ENCODE data around the gene IGSF21. TPM values are rescaled to one million over a fixed set of nuclear protein-coding genes. Genes with fewer than 3 reads are reported as not detected.

IGSF21 gene
- polyA plus RNA-seq, 3 donors = not detected

DNA sequence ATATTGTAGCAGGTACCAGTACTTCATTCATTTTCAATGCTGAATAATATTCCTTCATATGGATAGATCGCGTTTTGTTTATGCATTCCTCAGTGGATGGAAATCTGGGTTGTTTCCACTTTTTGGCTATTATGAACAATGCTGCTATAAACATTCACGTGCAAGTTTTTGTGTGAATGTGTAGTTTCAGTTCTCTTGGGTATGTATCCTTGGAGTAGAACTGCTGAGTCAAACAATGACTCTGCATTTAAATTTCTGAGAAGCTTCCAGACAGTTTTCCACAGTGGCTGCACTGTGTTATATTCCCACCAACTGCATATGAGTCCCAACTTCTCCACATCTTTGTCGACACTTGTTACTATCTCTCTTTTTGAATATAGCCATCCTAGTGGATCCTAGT, 235.1 kb downstream of the IGSF21 start:
- no peaks in the 10 kb centered on the region for H3K36me3 Mint-ChIP-seq
- H3K27ac Mint-ChIP-seq = no peak overlapping the region
- H2AFZ ChIP-seq (ENCODE audit: insufficient read depth, low read depth, low read length, poor library complexity, severe bottlenecking) = no peak overlapping the region
- intact Hi-C loops (cut with micrococcal nuclease) = no loop called here
- H3K9me3 Mint-ChIP-seq = peaks cover 0 to 4% (median 0%) of the 10 kb centered on the region in 7 donors
- H3K9me3 ChIP-seq (replicated peaks in 1 of 2; ENCODE audit: control insufficient read depth in 1 of 2, insufficient read depth in 1 of 2, low read length in 2 of 2) = no peaks in the 10 kb centered on the region
- H3K4me1 Mint-ChIP-seq = no peaks in the 10 kb centered on the region
- TF ChIP-seq, protein P1, sequence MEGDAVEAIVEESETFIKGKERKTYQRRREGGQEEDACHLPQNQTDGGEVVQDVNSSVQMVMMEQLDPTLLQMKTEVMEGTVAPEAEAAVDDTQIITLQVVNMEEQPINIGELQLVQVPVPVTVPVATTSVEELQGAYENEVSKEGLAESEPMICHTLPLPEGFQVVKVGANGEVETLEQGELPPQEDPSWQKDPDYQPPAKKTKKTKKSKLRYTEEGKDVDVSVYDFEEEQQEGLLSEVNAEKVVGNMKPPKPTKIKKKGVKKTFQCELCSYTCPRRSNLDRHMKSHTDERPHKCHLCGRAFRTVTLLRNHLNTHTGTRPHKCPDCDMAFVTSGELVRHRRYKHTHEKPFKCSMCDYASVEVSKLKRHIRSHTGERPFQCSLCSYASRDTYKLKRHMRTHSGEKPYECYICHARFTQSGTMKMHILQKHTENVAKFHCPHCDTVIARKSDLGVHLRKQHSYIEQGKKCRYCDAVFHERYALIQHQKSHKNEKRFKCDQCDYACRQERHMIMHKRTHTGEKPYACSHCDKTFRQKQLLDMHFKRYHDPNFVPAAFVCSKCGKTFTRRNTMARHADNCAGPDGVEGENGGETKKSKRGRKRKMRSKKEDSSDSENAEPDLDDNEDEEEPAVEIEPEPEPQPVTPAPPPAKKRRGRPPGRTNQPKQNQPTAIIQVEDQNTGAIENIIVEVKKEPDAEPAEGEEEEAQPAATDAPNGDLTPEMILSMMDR (IDR thresholded peaks at IDR 0.05) = no peak
- no peaks in the 10 kb centered on the region for H3K4me1 ChIP-seq (ENCODE audit: control insufficient read depth in 1 of 2, insufficient read depth in 2 of 2, low read length in 2 of 2)
- WGBS (ENCODE audit: insufficient coverage) = no CpG with 5 or more reads among the region's 4 CpGs
- H3K4me2 ChIP-seq (replicated peaks; ENCODE audit: extremely low read depth, low read length, poor library complexity, severe bottlenecking) = no peak overlapping the region
- H3K27ac ChIP-seq (ENCODE audit: low read depth in 1 of 2, low read length in 2 of 2) = no peak overlapping the region
- H3K79me2 ChIP-seq (ENCODE audit: insufficient read depth, low read length) = no peaks in the 10 kb centered on the region
- no peaks in the 10 kb centered on the region for H4K20me1 ChIP-seq (ENCODE audit: insufficient read depth, low read length)
- H3K4me3 ChIP-seq (replicated peaks in 1 of 3; ENCODE audit: low read depth in 2 of 3, low read length in 3 of 3) = no peak overlapping the region
- H3K9ac ChIP-seq (ENCODE audit: insufficient read depth, low read length, poor library complexity, severe bottlenecking) = no peak overlapping the region
- H3K27me3 ChIP-seq (ENCODE audit: control insufficient read depth in 2 of 2, insufficient read depth in 2 of 2, low read length in 2 of 2) = no peaks in the 10 kb centered on the region
- H3K27me3 Mint-ChIP-seq (ENCODE audit: low read depth in 3 of 3) = peaks cover 2 to 8% (median 5%) of the 10 kb centered on the region in 3 donors
- H3K4me3 Mint-ChIP-seq = no peak overlapping the region
- H3K36me3 ChIP-seq (replicated peaks in 1 of 2; ENCODE audit: control insufficient read depth in 1 of 2, insufficient read depth in 2 of 2, low read length in 2 of 2) = no peaks in the 10 kb centered on the region
- no peak for DNase-seq

DNA sequence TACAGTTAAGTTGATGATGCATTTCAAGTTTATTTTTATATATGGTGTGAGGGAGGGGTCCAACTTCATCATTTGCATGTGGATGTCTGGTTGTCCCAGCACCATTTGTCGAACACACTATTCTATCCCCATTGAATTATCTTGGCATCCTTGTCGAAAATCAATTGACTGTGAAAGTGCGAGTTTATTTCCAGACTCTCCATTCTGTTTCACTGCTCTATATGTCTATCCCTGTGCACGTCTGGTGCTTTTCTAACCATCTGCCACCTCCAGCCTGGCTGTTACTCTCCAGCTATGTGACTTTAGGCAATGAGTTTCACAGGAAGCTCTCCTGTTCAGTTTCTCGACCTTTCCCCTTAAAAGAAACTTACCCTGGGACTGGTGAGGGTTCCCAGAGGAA, 236.0 kb downstream of the IGSF21 start:
- DNase-seq = no peak
- Histone ChIP-seq H3K9me3 (replicated peaks in 1 of 2; ENCODE audit: control insufficient read depth in 1 of 2, insufficient read depth in 1 of 2, low read length in 2 of 2) (no peaks in the 10 kb centered on the region), H3K36me3 (replicated peaks in 1 of 2; ENCODE audit: control insufficient read depth in 1 of 2, insufficient read depth in 2 of 2, low read length in 2 of 2) (no peaks in the 10 kb centered on the region), H3K27me3 (ENCODE audit: control insufficient read depth in 2 of 2, insufficient read depth in 2 of 2, low read length in 2 of 2) (no peaks in the 10 kb centered on the region), H3K4me3 (replicated peaks in 1 of 3; ENCODE audit: low read depth in 2 of 3, low read length in 3 of 3) (no peak overlapping the region), H4K20me1 (ENCODE audit: insufficient read depth, low read length) (no peaks in the 10 kb centered on the region), H3K9ac (ENCODE audit: insufficient read depth, low read length, poor library complexity, severe bottlenecking) (no peak overlapping the region), H3K79me2 (ENCODE audit: insufficient read depth, low read length) (no peaks in the 10 kb centered on the region), H3K4me1 (ENCODE audit: control insufficient read depth in 1 of 2, insufficient read depth in 2 of 2, low read length in 2 of 2) (no peaks in the 10 kb centered on the region), H2AFZ (ENCODE audit: insufficient read depth, low read depth, low read length, poor library complexity, severe bottlenecking) (no peak overlapping the region), H3K27ac (ENCODE audit: low read depth in 1 of 2, low read length in 2 of 2) (no peak overlapping the region), H3K4me2 (replicated peaks; ENCODE audit: extremely low read depth, low read length, poor library complexity, severe bottlenecking) (no peak overlapping the region)
- Mint-ChIP-seq H3K27me3 (ENCODE audit: low read depth in 3 of 3) (peaks cover 2 to 8% (median 5%) of the 10 kb centered on the region in 3 donors), H3K9me3 (peaks cover 0 to 4% (median 0%) of the 10 kb centered on the region in 7 donors), H3K4me1 (no peaks in the 10 kb centered on the region), H3K36me3 (no peaks in the 10 kb centered on the region), H3K27ac (no peak overlapping the region), H3K4me3 (no peak overlapping the region)
- TF ChIP-seq, protein P1 (IDR thresholded peaks at IDR 0.05) = no peak
- intact Hi-C loops (cut with micrococcal nuclease) = no loop called here
- no CpG with 5 or more reads among the region's 5 CpGs for WGBS (ENCODE audit: insufficient coverage)
